Endothelial cell of umbilical vein (primary cell): ENCODE data around the gene ZSWIM4. TPM values are rescaled to one million over a fixed set of nuclear protein-coding genes. Genes with fewer than 3 reads are reported as not detected.

ENCODE experiments used
- BruUV-seq: library from RNA; stranded (reverse); fragments of 400-500 nt; replicated peaks from 2 replicates; lab custom pipeline; 2021; lab: Mats Ljungman, UMichigan
- CTCF ChIA-PET: fragments of 300-600, 350-600 bp; sonication (Branson Sonifier 250); formaldehyde crosslinking; loops from one replicate; lab custom pipeline; 2021; ENCODE audit warnings: antibody characterized with exemption, inconsistent platforms; lab: Charles Lee
- POLR2A ChIA-PET: fragments of 300-600, 350-600 bp; sonication (Branson Sonifier 250); formaldehyde crosslinking; loops from one replicate; lab custom pipeline; 2021; ENCODE audit warnings: antibody characterized with exemption, inconsistent platforms; lab: Charles Lee
- DNase-seq: peaks from one replicate; pipeline ENCODE4 v3.0.0-alpha.2; 2011; ENCODE audit warnings: low read depth, low spot score
- FAIRE-seq: peaks from 2 replicates; lab custom pipeline; 2011; peaks lifted over from hg19 to GRCh38; lab: Jason Lieb, UNC
- H2AFZ ChIP-seq: 2 replicates; pipeline ENCODE4 v1.6.0; 2012; ENCODE audit warnings: low read depth, low read length, control low read depth, inconsistent platforms
- H3K27ac ChIP-seq: 2 replicates; pipeline ENCODE4 v1.5.1; 2011; ENCODE audit warnings: low read depth, mild to moderate bottlenecking, control low read depth, low read length, moderate library complexity; ENCODE audit not compliant: insufficient read depth
- H3K27me3 ChIP-seq, 2 experiments: 2 replicates each; pipeline versions ENCODE4 v1.6.0 to v1.6.1; 2011; ENCODE audit warnings: low read length in 2 of 2, mixed read lengths in 1 of 2; ENCODE audit not compliant: control insufficient read depth in 2 of 2, insufficient read depth in 2 of 2
- H3K36me3 ChIP-seq, 2 experiments: 2 replicates in 1 of 2; 3 replicates in 1 of 2; pipeline ENCODE4 v1.5.1; 2011; ENCODE audit warnings: low read length in 2 of 2, mild to moderate bottlenecking in 1 of 2, moderate library complexity in 1 of 2; ENCODE audit not compliant: control insufficient read depth in 2 of 2, insufficient read depth in 2 of 2; ENCODE audit errors: extremely low read depth in 1 of 2
- H3K4me1 ChIP-seq: 3 replicates; pipeline ENCODE4 v1.5.1; 2011; ENCODE audit warnings: mild to moderate bottlenecking, low read length; ENCODE audit not compliant: control insufficient read depth, insufficient read depth; ENCODE audit errors: extremely low read depth
- H3K4me2 ChIP-seq: 2 replicates; pipeline ENCODE4 v1.6.1; 2011; ENCODE audit warnings: low read length, control low read depth, mixed read lengths; ENCODE audit not compliant: insufficient read depth
- H3K4me3 ChIP-seq, 3 experiments: fragments of 200-600 bp in 1 of 3; sonication (generic), shearing (Covaris generic) in 1 of 3; replicated peaks in 1 of 3; 2 replicates each; pipeline ENCODE4 v1.5.1; 2011 to 2016; ENCODE audit warnings: control low read depth in 3 of 3, low read length in 3 of 3, mild to moderate bottlenecking in 2 of 3, inconsistent platforms in 1 of 3, low read depth in 1 of 3, moderate library complexity in 1 of 3; ENCODE audit not compliant: insufficient read depth in 1 of 3
- H3K79me2 ChIP-seq: 2 replicates; pipeline ENCODE4 v1.6.0; 2012; ENCODE audit warnings: low read length, inconsistent platforms; ENCODE audit not compliant: control insufficient read depth, insufficient read depth
- H3K9ac ChIP-seq: replicated peaks from 2 replicates; pipeline ENCODE3; 2011; ENCODE audit warnings: low read length, control low read depth; ENCODE audit not compliant: insufficient read depth; ENCODE audit errors: extremely low read depth
- H3K9me1 ChIP-seq: replicated peaks from 3 replicates; pipeline ENCODE4 v1.6.0; 2011; ENCODE audit warnings: mild to moderate bottlenecking, low read length; ENCODE audit not compliant: control insufficient read depth, insufficient read depth; ENCODE audit errors: extremely low read depth
- H3K9me3 ChIP-seq: replicated peaks from 2 replicates; pipeline ENCODE4 v1.5.1; 2012; ENCODE audit warnings: low read length, inconsistent platforms; ENCODE audit not compliant: control insufficient read depth, insufficient read depth
- H4K20me1 ChIP-seq: replicated peaks from 2 replicates; pipeline ENCODE3; 2011; ENCODE audit warnings: mild to moderate bottlenecking, low read length; ENCODE audit not compliant: control insufficient read depth, insufficient read depth; ENCODE audit errors: extremely low read depth
- EZH2 ChIP-seq: IDR thresholded peaks from 2 replicates; pipeline ENCODE4 v1.6.1; 2012; ENCODE audit warnings: borderline replicate concordance, low read depth, mild to moderate bottlenecking, moderate library complexity, low read length, inconsistent platforms; ENCODE audit not compliant: severe bottlenecking
- FOS ChIP-seq: IDR thresholded peaks from 2 replicates; pipeline ENCODE4 v1.6.1; 2011; ENCODE audit warnings: mild to moderate bottlenecking, low read length, moderate library complexity, borderline replicate concordance; ENCODE audit not compliant: insufficient read depth
- GATA2 ChIP-seq: IDR thresholded peaks from 2 replicates; pipeline ENCODE4 v1.7.0; 2011; ENCODE audit warnings: low read depth, mild to moderate bottlenecking, moderate library complexity, mixed read lengths, low read length; ENCODE audit not compliant: insufficient read length, insufficient read depth
- JUN ChIP-seq: IDR thresholded peaks from 2 replicates; pipeline ENCODE4 v1.6.1; 2011; ENCODE audit warnings: borderline replicate concordance, low read depth; ENCODE audit not compliant: insufficient read length, insufficient read depth
- MAX ChIP-seq: IDR thresholded peaks from 2 replicates; pipeline ENCODE4 v1.6.1; 2011; ENCODE audit not compliant: insufficient read depth, insufficient read length
- MYC ChIP-seq: IDR thresholded peaks from one replicate; pipeline ENCODE4 v1.6.1; 2011; ENCODE audit warnings: mild to moderate bottlenecking, low read depth, low read length
- POLR2A ChIP-seq: IDR thresholded peaks from 2 replicates; pipeline ENCODE4 v1.6.1; 2012; ENCODE audit warnings: low read depth, mild to moderate bottlenecking, control low read depth, low read length
- POLR2AphosphoS5 ChIP-seq: IDR thresholded peaks from 2 replicates; pipeline ENCODE4 v1.6.1; 2012; ENCODE audit warnings: low read depth, mild to moderate bottlenecking, control low read depth, low read length, moderate library complexity; ENCODE audit not compliant: insufficient read depth
- dilution Hi-C: fragments of 300-500 bp; cut with MboI; formaldehyde crosslinking; loops from one replicate; pipeline ENCODE4 v1.15.0; 2019; ENCODE audit warnings: low sequenced_read_pairs; ENCODE audit not compliant: extremely low pct_ligation_motif_present
- intact Hi-C: fragments of 100-400 bp; cut with micrococcal nuclease; formaldehyde crosslinking; loops from one replicate; pipeline ENCODE4 v1.10.0; 2022
- polyA plus RNA-seq, 4 experiments: library from polyadenylated mRNA; depleted of rRNA in 3 of 4; stranded (reverse) in 3 of 4; unstranded in 1 of 4; fragments of >200 nt; gene quantifications; 2 replicates each; pipeline versions ENCODE4 v1.2.1 to v1.2.3, GENCODE V29; 2011 to 2012; ENCODE audit warnings: missing spikeins in 1 of 4
- total RNA-seq: library from RNA; stranded (reverse); gene quantifications from 2 replicates; pipeline ENCODE4 v1.2.3, GENCODE V29; 2021
- TF ChIP-seq, protein P1 (sequence below), 2 donors: IDR thresholded peaks; 1 replicate in 1 of 2; 2 replicates in 1 of 2; pipeline ENCODE4 v1.5.1; 2011; ENCODE audit warnings: low read length in 2 of 2, mild to moderate bottlenecking in 2 of 2, moderate library complexity in 2 of 2, control low read depth in 1 of 2, inconsistent platforms in 1 of 2, low read depth in 1 of 2; ENCODE audit not compliant: insufficient read depth in 1 of 2; ENCODE audit errors: extremely low read depth in 1 of 2

ZSWIM4 gene
- total and polyA plus RNA-seq, 2 donors (not counting 3 experiments of a cell fraction or from before 2014, with no cell fraction given), result 12.7 to 26.6 TPM

DNA sequence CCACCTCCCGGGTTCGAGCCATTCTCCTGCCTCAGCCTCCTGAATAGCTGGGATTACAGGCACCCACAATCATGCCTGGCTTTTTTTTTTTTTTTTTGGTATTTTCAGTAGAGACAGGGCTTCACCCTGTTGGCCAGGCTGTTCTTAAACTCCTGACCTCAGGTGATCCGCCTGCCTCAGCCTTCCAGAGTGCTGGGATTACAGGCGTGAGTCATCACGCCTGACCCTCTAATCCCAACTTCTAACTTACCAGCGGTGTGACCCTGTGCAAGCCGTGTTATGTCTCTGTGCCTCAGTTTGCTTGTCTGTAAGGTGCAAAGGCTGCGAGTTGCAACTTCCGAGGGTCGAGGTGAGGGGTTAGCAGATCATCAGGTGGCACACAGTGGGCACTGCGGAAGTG lies 17.3 kb downstream of the ZSWIM4 start:
- Histone ChIP-seq H3K27ac (no peak overlapping the region), H3K9me3 (no peaks in the 10 kb centered on the region), H3K27me3 (no peaks in the 10 kb centered on the region), H3K9me1 (no peaks in the 10 kb centered on the region), H3K4me2 (no peak overlapping the region), H3K4me3 (no peak overlapping the region), H3K36me3 (peaks cover 7 to 45% of the 10 kb centered on the region in 2 experiments), H3K4me1 (no peaks in the 10 kb centered on the region), H3K79me2 (no peaks in the 10 kb centered on the region), H2AFZ (no peak overlapping the region), H4K20me1 (no peaks in the 10 kb centered on the region), H3K9ac (no peak overlapping the region)
- POLR2A ChIA-PET, result interaction anchor here (0.7 kb wide), 1 partner anchor 47 kb away, joined by 4 read pairs; no protein-coding TSS in a partner anchor
- no TSS peak for BruUV-seq
- DNase-seq (no peak), FAIRE-seq (no peak)
- intact Hi-C loops (no loop called here), dilution Hi-C loops (no loop called here)
- TF ChIP-seq MAX (no peak), EZH2 (no peak), POLR2AphosphoS5 (no peak), JUN (no peak), GATA2 (no peak), MYC (no peak), POLR2A (no peak), FOS (no peak)
- TF ChIP-seq, protein P1, sequence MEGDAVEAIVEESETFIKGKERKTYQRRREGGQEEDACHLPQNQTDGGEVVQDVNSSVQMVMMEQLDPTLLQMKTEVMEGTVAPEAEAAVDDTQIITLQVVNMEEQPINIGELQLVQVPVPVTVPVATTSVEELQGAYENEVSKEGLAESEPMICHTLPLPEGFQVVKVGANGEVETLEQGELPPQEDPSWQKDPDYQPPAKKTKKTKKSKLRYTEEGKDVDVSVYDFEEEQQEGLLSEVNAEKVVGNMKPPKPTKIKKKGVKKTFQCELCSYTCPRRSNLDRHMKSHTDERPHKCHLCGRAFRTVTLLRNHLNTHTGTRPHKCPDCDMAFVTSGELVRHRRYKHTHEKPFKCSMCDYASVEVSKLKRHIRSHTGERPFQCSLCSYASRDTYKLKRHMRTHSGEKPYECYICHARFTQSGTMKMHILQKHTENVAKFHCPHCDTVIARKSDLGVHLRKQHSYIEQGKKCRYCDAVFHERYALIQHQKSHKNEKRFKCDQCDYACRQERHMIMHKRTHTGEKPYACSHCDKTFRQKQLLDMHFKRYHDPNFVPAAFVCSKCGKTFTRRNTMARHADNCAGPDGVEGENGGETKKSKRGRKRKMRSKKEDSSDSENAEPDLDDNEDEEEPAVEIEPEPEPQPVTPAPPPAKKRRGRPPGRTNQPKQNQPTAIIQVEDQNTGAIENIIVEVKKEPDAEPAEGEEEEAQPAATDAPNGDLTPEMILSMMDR (IDR thresholded peaks at IDR 0.05; ENCODE audit: extremely low read depth in 1 of 2, insufficient read depth in 1 of 2, low read depth in 1 of 2, low read length in 2 of 2), result no peak
- CTCF ChIA-PET, result no interaction called here
